ENCODE data around the gene RUVBL2.
A peak's percentile ranks its signal among the peaks of the same experiment; 100 is the strongest.

Gene RUVBL2

DNA sequence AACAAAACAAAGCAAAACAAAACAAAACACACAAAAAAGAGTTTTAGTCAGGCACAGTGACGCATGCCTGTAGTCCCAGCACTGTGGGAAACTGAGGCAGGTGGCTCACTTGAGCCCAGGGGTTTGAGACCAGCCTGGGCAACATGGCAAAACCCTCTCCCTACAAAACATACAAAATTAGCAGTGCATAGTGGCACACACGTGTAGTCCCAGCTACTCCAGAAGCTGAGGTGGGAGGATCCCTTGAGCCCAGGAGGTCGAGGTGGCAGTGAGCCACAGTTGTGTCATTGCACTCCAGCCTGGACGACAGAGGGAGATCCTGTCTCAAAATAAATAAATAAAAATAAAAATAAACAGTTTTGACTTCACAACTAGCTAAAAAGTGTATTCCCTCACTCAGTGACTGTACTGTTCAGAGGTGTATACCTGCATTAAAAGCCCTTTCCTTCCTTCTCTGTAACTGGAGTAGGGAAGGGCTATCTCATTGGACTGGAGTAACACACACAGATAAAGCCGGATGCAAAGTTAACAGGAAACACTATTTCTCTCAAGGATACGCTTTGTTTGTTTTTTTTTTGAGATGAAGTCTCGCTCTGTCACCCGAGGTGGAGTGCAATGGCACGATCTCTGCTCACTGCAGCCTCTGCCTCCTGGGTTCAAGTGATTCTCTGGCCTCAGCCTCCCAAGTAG lies 42.7 kb upstream of the RUVBL2 start:
- DNase-seq (ENCODE audit: extremely low read depth, low read depth): no peak
- TF ChIP-seq, protein P1, sequence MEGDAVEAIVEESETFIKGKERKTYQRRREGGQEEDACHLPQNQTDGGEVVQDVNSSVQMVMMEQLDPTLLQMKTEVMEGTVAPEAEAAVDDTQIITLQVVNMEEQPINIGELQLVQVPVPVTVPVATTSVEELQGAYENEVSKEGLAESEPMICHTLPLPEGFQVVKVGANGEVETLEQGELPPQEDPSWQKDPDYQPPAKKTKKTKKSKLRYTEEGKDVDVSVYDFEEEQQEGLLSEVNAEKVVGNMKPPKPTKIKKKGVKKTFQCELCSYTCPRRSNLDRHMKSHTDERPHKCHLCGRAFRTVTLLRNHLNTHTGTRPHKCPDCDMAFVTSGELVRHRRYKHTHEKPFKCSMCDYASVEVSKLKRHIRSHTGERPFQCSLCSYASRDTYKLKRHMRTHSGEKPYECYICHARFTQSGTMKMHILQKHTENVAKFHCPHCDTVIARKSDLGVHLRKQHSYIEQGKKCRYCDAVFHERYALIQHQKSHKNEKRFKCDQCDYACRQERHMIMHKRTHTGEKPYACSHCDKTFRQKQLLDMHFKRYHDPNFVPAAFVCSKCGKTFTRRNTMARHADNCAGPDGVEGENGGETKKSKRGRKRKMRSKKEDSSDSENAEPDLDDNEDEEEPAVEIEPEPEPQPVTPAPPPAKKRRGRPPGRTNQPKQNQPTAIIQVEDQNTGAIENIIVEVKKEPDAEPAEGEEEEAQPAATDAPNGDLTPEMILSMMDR (IDR thresholded peaks at IDR 0.05; ENCODE audit: low read depth, low read length): no peak

DNA sequence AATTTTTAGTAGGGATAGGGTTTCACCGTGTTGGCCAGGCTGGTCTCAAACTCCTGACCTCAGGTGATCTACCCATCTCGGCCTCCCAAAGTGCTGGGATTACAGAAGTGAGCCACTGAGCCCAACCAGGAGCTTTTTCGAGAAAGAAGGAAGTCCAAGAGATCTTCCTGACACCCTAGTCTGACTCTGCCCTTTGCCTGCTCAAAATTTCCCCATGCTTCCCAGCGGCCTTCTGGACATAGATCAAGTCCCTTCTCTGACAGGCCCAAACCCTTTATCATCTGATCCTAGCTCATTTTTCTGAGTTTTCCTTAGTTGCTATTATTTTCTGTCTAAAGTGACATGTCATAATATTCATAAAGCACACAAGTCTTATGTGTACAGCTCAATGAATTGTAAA lies 40.5 kb upstream of the RUVBL2 start:
- no peak for DNase-seq (ENCODE audit: extremely low read depth, low read depth)
- TF ChIP-seq, protein P1 (IDR thresholded peaks at IDR 0.05; ENCODE audit: low read depth, low read length): no peak

DNA sequence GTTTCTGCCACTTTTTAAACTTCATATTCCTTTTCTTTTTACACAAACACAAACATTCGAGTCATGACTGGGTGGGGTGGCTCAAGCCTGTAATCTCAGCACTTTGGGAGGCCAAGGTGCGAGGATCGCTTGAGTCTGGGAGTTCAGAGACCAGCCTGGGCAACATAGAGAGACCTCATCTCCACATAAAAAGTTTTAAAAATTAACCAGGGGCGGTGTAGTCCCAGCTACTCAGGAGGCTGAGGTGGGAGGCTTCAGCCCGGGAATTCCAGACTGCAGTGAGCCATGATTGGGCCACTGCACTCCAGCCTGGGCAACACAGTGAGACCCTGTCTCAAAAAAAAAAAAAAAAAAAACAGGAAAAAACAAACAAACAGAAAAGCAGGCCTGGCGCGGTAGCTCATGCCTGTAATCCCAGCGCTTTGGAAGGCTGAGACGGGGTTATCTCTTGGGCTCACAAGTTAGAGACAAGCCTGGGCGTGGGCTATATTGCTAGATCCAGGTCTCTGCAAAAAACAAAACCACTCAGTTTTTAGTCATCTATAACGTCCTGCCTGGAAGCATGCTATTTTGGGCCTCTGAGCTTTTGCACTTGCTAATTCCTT lies 39.6 kb upstream of the RUVBL2 start:
- no peak for DNase-seq (ENCODE audit: extremely low read depth, low read depth)
- TF ChIP-seq, protein P1 (IDR thresholded peaks at IDR 0.05; ENCODE audit: low read depth, low read length): no peak

DNA sequence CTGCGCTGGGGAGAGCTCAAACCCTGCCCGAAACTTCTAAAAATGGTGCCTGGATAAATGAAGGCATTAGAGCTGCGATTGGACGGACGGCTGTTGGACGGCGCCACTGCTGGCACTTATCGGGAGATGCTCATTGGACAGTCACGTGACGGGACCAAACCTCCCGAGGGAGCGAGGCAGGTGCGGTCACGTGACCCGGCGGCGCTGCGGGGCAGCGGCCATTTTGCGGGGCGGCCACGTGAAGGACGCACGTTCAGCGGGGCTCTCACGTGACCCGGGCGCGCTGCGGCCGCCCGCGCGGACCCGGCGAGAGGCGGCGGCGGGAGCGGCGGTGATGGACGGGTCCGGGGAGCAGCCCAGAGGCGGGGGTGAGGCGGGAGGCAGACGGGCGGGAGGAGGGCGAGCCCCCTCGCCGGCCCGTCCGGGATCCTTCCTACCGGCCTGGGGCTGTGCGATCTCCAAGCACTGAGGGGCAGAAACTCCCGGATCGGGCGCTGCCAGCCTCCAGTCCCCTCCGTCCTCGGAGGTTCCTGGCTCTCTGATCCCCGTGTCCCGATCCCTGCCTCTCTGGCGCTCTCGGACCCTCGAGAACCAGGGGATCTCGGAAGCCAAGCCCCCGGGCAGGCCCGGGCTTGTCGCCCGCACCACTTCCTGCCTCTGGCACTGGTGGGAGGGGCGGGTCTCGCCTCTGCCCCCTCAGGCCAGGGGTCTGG lies 38.9 kb upstream of the RUVBL2 start, which contains the start of gene BAX:
Gene BAX (plus strand): TSS at position 281 of the 713 bp plus-strand sequence. CDS start 54 bp downstream, at position 335.
- TF ChIP-seq, protein P1 (IDR thresholded peaks at IDR 0.05; ENCODE audit: low read depth, low read length): no peak
- peak; percentile 86 for DNase-seq (ENCODE audit: extremely low read depth, low read depth)

DNA sequence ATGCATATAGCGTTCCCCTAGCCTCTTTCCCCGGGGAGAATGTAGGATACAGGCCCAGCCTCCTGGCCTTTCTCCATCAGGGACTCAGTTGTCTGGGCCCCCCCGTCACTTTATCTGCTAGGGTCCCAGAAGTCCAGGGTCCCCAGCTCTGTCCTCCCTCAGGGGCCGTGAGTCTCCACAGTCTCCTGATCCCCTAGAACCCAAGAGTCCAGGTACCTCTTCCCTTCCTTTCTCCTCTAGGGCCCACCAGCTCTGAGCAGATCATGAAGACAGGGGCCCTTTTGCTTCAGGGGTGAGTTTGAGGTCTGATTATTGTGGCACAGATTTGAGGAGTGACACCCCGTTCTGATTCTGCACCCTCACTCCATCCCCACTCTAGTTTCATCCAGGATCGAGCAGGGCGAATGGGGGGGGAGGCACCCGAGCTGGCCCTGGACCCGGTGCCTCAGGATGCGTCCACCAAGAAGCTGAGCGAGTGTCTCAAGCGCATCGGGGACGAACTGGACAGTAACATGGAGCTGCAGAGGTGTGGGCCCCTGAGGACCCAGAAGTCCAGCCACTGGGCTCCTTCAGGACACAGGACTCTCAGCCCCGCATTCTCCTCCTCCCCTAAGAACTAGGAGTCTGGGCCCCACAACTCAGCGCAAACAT lies 38.3 kb upstream of the RUVBL2 start:
- TF ChIP-seq, protein P1 (IDR thresholded peaks at IDR 0.05; ENCODE audit: low read depth, low read length): no peak
- no peak for DNase-seq (ENCODE audit: extremely low read depth, low read depth)

DNA sequence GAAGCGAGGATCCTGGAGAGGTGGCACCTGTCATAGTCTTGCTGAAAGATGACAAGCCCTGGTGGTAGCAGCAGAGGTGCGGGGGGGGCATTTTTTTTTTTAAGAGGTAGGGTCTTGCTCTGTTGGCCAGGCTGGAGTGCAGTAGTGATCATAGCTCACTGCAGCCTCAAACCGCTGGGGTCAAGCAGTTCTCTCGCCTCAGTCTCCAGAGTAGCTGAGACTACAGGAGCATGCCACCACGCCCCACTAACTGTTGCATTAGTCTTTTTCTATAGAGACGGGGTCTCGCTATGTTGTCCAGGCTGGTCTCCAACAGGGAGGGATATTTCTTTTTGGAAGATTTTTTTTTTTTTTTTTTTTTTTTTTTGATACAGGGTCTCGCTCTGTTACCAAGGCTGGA lies 35.7 kb upstream of the RUVBL2 start:
- DNase-seq (ENCODE audit: extremely low read depth, low read depth): no peak
- TF ChIP-seq, protein P1 (IDR thresholded peaks at IDR 0.05; ENCODE audit: low read depth, low read length): no peak
